Thyroid gland (tissue), 4 donors: ENCODE measurements around the gene MYCN. TPM values are rescaled to one million over a fixed set of nuclear protein-coding genes. Genes with fewer than 3 reads are reported as not detected.

Source experiments
- DNase-seq, 2 donors: peaks; one replicate each; pipeline ENCODE4 v3.0.0-alpha.2; 2019
- H3K27ac ChIP-seq, 3 donors: fragments of 200-600 bp; sonication (generic); 1 replicate in 2 of 3; 2 replicates in 1 of 3; pipeline ENCODE4 v1.5.1; 2016 to 2019; ENCODE audit warnings: mild to moderate bottlenecking in 1 of 3, moderate library complexity in 1 of 3
- H3K27me3 ChIP-seq: fragments of 200-600 bp; sonication (generic); one replicate; pipeline ENCODE4 v1.5.1; 2019
- H3K36me3 ChIP-seq, 2 donors: fragments of 200-600 bp; sonication (generic); one replicate each; pipeline ENCODE4 v1.5.1; 2016 to 2019
- H3K4me1 ChIP-seq, 2 donors: fragments of 200-600 bp; sonication (generic); one replicate each; pipeline ENCODE4 v1.5.1; 2017 to 2019
- H3K4me3 ChIP-seq, 3 donors: fragments of 200-600 bp; sonication (generic); replicated peaks in 1 of 3; 1 replicate in 2 of 3; 2 replicates in 1 of 3; pipeline ENCODE4 v1.5.1; 2016; ENCODE audit warnings: mild to moderate bottlenecking in 1 of 3
- H3K9me3 ChIP-seq: fragments of 200-600 bp; sonication (generic); one replicate; pipeline ENCODE4 v1.5.1; 2017
- CTCF ChIP-seq, 6 experiments: fragments of 200-600 bp in 3 of 6; fragments of 450-650 bp in 3 of 6; sonication (generic) in 3 of 6; IDR thresholded peaks; one replicate each; pipeline ENCODE4 v1.5.1; 2016 to 2019; ENCODE audit warnings: antibody characterized with exemption in 6 of 6, mild to moderate bottlenecking in 2 of 6, inconsistent platforms in 1 of 6, moderate library complexity in 1 of 6
- POLR2A ChIP-seq, 2 donors: fragments of 450-650 bp; IDR thresholded peaks; one replicate each; pipeline ENCODE4 v1.6.1; 2017; ENCODE audit warnings: antibody characterized with exemption in 2 of 2, mild to moderate bottlenecking in 2 of 2, moderate library complexity in 1 of 2
- WGBS, 2 donors: methylation state at CpG; one replicate each; pipeline ENCODE4 v1.1.5; 2017; 5-methylcytosine and 5-hydroxymethylcytosine counted together
- intact Hi-C: fragments of 100-400 bp; cut with DNase I; formaldehyde crosslinking; loops from one replicate; pipeline ENCODE4 v1.15.1; 2023
- total RNA-seq, 4 donors: library from RNA; depleted of rRNA; stranded (reverse); fragments of >200 nt; gene quantifications; one replicate each; pipeline ENCODE4 v1.2.3, GENCODE V29; 2016

MYCN gene
- total RNA-seq, 4 donors from 2014 or later, result 5.9 to 13.3 (median 10.1) TPM

GRCh38 chr2:15973481-15974401 is 33.4 kb downstream of the MYCN start:
- no peak for TF ChIP-seq CTCF (IDR thresholded peaks at IDR 0.05)
- TF ChIP-seq POLR2A (IDR thresholded peaks at IDR 0.05), result no peak
- no peaks in the 10 kb centered on the region for H3K27me3 ChIP-seq
- H3K36me3 ChIP-seq, result no peaks in the 10 kb centered on the region
- H3K4me3 ChIP-seq, result no peak overlapping the region
- no peak overlapping the region for H3K27ac ChIP-seq
- no peak for DNase-seq
- no peaks in the 10 kb centered on the region for H3K4me1 ChIP-seq
- WGBS, 2 donors, result 82 to 84% methylated on average over 7 of the region's 7 CpGs
- H3K9me3 ChIP-seq, result no peaks in the 10 kb centered on the region
- intact Hi-C loops, result no loop called here

DNA sequence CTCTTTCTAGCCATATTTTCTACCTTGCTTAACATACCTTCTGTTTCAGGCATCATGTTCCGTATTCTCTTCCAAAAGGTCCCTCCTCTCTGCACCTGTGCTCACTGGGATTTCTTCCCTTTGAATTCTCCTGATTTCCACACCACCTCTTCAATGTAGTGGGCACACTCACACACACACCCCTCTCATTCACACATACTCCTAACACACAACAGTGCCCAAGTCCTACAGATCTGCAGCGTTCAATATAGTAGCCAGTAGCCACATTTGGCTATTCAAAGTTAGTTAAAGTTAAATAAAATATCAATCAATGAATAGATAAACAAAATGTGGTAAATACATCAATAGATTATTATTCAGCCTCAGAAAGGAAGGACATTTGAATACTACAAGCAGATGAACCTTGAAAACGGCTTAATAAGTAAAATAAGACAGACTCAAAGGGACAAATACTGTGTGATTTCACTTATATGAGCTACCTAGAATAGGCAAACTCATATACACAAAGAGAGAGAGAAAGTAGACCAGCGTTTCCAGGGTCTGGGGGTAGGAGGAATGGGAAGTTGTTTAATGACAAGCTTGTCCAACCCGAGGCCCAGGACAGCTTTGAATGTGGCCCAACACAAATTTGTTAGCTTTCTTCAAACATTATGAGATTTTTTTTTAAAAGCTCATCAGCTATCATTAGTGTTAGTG is 34.4 kb downstream of the MYCN start:
- DNase-seq, result no peak
- Histone ChIP-seq H3K4me1 (no peaks in the 10 kb centered on the region), H3K27me3 (no peaks in the 10 kb centered on the region), H3K27ac (no peak overlapping the region), H3K36me3 (no peaks in the 10 kb centered on the region), H3K4me3 (no peak overlapping the region), H3K9me3 (no peaks in the 10 kb centered on the region)
- TF ChIP-seq CTCF (IDR thresholded peaks at IDR 0.05), result no peak
- TF ChIP-seq POLR2A (IDR thresholded peaks at IDR 0.05), result no peak
- intact Hi-C loops, result no loop called here
- 83 to 92% methylated on average over 5 of the region's 5 CpGs for WGBS, 2 donors

- no peak for DNase-seq
- Histone ChIP-seq H3K4me3 (no peak overlapping the region), H3K36me3 (no peaks in the 10 kb centered on the region), H3K27me3 (no peaks in the 10 kb centered on the region), H3K27ac (no peak overlapping the region), H3K9me3 (no peaks in the 10 kb centered on the region), H3K4me1 (no peaks in the 10 kb centered on the region)
- no peak for TF ChIP-seq POLR2A (IDR thresholded peaks at IDR 0.05)
- no peak for TF ChIP-seq CTCF (IDR thresholded peaks at IDR 0.05)
- 96 to 97% methylated on average over 3 of the region's 3 CpGs for whole genome bisulfite sequencing, 2 donors
- intact Hi-C loops, result no loop called here
Measured at GRCh38 chr2:15975261-15975600, 34.9 kb downstream of the MYCN start.

DNA sequence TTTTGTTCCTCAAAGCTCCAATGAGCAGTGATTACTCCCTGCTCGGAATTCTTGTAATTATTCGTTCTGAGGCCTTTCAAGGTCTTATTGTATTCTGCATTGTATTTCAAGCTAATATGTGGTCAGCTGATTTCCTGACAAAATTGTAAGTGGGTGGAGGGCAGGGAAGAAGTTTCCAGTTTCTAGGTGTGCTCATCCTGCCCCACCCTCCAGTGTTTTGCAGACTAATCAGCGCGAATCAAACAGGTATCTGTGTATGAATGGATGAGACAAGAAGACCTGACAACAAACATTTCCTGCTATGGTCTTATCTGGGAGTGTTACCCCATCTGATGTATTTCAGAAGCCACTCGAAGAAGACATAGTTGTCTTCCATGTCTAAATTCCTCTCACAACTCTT is 35.3 kb downstream of the MYCN start:
- no peaks in the 10 kb centered on the region for H3K9me3 ChIP-seq
- no peaks in the 10 kb centered on the region for H3K4me1 ChIP-seq
- intact Hi-C loops, result no loop called here
- no peaks in the 10 kb centered on the region for H3K27me3 ChIP-seq
- WGBS, 2 donors, result 92 to 95% methylated on average over 5 of the region's 5 CpGs
- TF ChIP-seq CTCF (IDR thresholded peaks at IDR 0.05) (no peak), POLR2A (IDR thresholded peaks at IDR 0.05) (no peak)
- no peak overlapping the region for H3K4me3 ChIP-seq
- H3K27ac ChIP-seq, result no peak overlapping the region
- no peak for DNase-seq
- H3K36me3 ChIP-seq, result no peaks in the 10 kb centered on the region

GRCh38 chr2:15976354-15976753 is 36.0 kb downstream of the MYCN start:
- Histone ChIP-seq H3K36me3 (no peaks in the 10 kb centered on the region), H3K9me3 (no peaks in the 10 kb centered on the region), H3K27me3 (no peaks in the 10 kb centered on the region), H3K27ac (no peak overlapping the region), H3K4me1 (no peaks in the 10 kb centered on the region), H3K4me3 (no peak overlapping the region)
- no peak for TF ChIP-seq POLR2A (IDR thresholded peaks at IDR 0.05)
- TF ChIP-seq CTCF (IDR thresholded peaks at IDR 0.05), result no peak
- DNase-seq, result no peak
- 79 to 85% methylated on average over 7 of the region's 7 CpGs for WGBS, 2 donors
- intact Hi-C loops, result no loop called here
